ENCODE data around the gene PCDHB14. TPM values are rescaled to one million over a fixed set of nuclear protein-coding genes. Genes with fewer than 3 reads are reported as not detected.
"Not testable (repeated sequence)": the region's sequence is repeated elsewhere in the genome, so short reads cannot be mapped to it uniquely, and the experiment has no call there.

PCDHB14 gene
- total RNA-seq, 1 experiment from 2014 or later: 0.48 TPM

DNA sequence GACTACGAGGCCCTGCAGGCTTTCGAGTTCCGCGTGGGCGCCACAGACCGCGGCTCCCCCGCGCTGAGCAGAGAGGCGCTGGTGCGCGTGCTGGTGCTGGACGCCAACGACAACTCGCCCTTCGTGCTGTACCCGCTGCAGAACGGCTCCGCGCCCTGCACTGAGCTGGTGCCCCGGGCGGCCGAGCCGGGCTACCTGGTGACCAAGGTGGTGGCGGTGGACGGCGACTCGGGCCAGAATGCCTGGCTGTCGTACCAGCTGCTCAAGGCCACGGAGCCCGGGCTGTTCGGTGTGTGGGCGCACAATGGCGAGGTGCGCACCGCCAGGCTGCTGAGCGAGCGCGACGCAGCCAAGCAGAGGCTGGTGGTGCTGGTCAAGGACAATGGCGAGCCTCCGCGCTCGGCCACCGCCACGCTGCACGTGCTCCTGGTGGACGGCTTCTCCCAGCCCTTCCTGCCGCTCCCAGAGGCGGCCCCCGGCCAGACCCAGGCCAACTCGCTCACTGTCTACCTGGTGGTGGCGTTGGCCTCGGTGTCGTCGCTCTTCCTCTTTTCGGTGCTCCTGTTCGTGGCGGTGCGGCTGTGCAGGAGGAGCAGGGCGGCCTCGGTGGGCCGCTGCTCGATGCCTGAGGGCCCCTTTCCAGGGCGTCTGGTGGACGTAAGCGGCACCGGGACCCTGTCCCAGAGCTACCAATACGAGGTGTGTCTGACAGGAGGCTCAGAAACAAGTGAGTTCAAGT, 38.9 kb upstream of the PCDHB14 start:
- DNase-seq; H3K9me2 ChIP-seq (replicated peaks; ENCODE audit: insufficient read depth, low read length): not testable (repeated sequence)

DNA sequence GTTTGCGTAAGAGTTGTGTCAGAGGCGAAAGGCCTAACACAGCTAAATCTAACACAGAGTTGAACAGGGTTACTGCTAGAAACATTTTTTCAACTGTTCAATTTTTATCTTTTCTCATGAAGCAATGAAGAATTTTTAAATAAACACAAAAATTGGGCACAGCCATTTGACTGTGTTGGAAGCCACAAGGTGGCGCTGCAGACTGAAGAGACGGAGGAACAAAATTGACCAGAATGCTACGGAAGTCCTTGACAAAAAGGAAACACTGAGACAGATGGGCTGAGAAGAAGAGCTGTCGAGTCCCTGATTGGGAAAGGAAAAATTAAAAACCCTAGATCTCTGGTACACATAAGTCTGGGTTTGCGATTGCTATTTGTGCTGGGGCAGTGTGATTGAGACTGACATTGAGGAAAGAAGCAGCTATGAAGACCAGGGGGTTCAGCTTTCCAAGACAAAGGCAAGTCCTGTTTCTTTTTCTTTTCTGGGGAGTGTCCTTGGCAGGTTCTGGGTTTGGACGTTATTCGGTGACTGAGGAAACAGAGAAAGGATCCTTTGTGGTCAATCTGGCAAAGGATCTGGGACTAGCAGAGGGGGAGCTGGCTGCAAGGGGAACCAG, 36.1 kb upstream of the PCDHB14 start, which contains the start of gene PCDHB9:
Gene PCDHB9 (plus strand): TSS at position 265 of the 616 bp plus-strand sequence. CDS start 158 bp downstream, at position 423.
- Histone ChIP-seq H2AFZ (ENCODE audit: low read length) (peak within 1 kb of the TSS; percentile 62; the same call in 1 of the 2 replicates), H3K79me2 (ENCODE audit: low read length) (no peaks in the 10 kb centered on the region), H3K9me2 (replicated peaks; ENCODE audit: insufficient read depth, low read length) (no peaks in the 10 kb centered on the region), H3K4me2 (ENCODE audit: low read depth, low read length, poor library complexity, severe bottlenecking) (no peak within 1 kb of the TSS), H3K36me3 (ENCODE audit: insufficient read depth, low read length) (no peaks in the 10 kb centered on the region), H3K4me3 (ENCODE audit: low read length) (no peak within 1 kb of the TSS), H4K20me1 (ENCODE audit: insufficient read depth, low read depth, low read length) (no peaks in the 10 kb centered on the region), H3K9ac (ENCODE audit: low read length) (peak within 1 kb of the TSS; percentile 19; the same call in 1 of the 2 replicates), H3K27ac (ENCODE audit: low read length) (no peak within 1 kb of the TSS), H3K27me3 (ENCODE audit: low read length) (no peaks in the 10 kb centered on the region), H3K4me1 (ENCODE audit: low read length) (no peaks in the 10 kb centered on the region), H3K9me3 (ENCODE audit: low read length) (no peaks in the 10 kb centered on the region)
- DNase-seq: peak; percentile 76

More for the DNA sequence above, 38.9 kb upstream of the PCDHB14 start:
- not testable (repeated sequence) for H4K20me1 ChIP-seq (ENCODE audit: insufficient read depth, low read depth, low read length); H3K9me3 ChIP-seq (ENCODE audit: low read length); H2AFZ ChIP-seq (ENCODE audit: low read length); H3K9ac ChIP-seq (ENCODE audit: low read length); H3K4me3 ChIP-seq (ENCODE audit: low read length); H3K27me3 ChIP-seq (ENCODE audit: low read length); H3K4me2 ChIP-seq (ENCODE audit: low read depth, low read length, poor library complexity, severe bottlenecking); H3K4me1 ChIP-seq (ENCODE audit: low read length); H3K36me3 ChIP-seq (ENCODE audit: insufficient read depth, low read length); H3K79me2 ChIP-seq (ENCODE audit: low read length); H3K27ac ChIP-seq (ENCODE audit: low read length)

DNA sequence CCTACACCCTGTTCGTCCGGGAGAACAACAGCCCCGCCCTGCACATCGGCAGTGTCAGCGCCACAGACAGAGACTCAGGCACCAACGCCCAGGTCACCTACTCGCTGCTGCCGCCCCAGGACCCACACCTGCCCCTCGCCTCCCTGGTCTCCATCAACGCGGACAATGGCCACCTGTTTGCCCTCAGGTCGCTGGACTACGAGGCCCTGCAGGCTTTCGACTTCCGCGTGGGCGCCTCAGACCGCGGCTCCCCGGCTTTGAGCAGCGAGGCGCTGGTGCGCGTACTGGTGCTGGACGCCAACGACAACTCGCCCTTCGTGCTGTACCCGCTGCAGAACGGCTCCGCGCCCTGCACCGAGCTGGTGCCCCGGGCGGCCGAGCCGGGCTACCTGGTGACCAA, 34.5 kb upstream of the PCDHB14 start:
- not testable (repeated sequence) for H3K27ac ChIP-seq (ENCODE audit: low read length); H3K79me2 ChIP-seq (ENCODE audit: low read length); H3K4me2 ChIP-seq (ENCODE audit: low read depth, low read length, poor library complexity, severe bottlenecking); H3K4me3 ChIP-seq (ENCODE audit: low read length); H3K9ac ChIP-seq (ENCODE audit: low read length); H3K27me3 ChIP-seq (ENCODE audit: low read length); H3K4me1 ChIP-seq (ENCODE audit: low read length); H2AFZ ChIP-seq (ENCODE audit: low read length); H4K20me1 ChIP-seq (ENCODE audit: insufficient read depth, low read depth, low read length); H3K36me3 ChIP-seq (ENCODE audit: insufficient read depth, low read length); DNase-seq; H3K9me3 ChIP-seq (ENCODE audit: low read length); H3K9me2 ChIP-seq (replicated peaks; ENCODE audit: insufficient read depth, low read length)

DNA sequence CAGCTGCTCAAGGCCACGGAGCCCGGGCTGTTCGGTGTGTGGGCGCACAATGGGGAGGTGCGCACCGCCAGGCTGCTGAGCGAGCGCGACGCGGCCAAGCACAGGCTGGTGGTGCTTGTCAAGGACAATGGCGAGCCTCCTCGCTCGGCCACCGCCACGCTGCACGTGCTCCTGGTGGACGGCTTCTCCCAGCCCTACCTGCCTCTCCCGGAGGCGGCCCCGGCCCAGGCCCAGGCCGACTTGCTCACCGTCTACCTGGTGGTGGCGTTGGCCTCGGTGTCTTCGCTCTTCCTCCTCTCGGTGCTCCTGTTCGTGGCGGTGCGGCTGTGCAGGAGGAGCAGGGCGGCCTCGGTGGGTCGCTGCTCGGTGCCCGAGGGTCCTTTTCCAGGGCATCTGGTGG, 34.0 kb upstream of the PCDHB14 start:
- not testable (repeated sequence) for H3K9me2 ChIP-seq (replicated peaks; ENCODE audit: insufficient read depth, low read length); H2AFZ ChIP-seq (ENCODE audit: low read length); H3K4me1 ChIP-seq (ENCODE audit: low read length); H3K4me2 ChIP-seq (ENCODE audit: low read depth, low read length, poor library complexity, severe bottlenecking); H3K9me3 ChIP-seq (ENCODE audit: low read length); H3K27me3 ChIP-seq (ENCODE audit: low read length); H3K36me3 ChIP-seq (ENCODE audit: insufficient read depth, low read length); H4K20me1 ChIP-seq (ENCODE audit: insufficient read depth, low read depth, low read length); H3K79me2 ChIP-seq (ENCODE audit: low read length); H3K27ac ChIP-seq (ENCODE audit: low read length); H3K4me3 ChIP-seq (ENCODE audit: low read length); DNase-seq; H3K9ac ChIP-seq (ENCODE audit: low read length)

DNA sequence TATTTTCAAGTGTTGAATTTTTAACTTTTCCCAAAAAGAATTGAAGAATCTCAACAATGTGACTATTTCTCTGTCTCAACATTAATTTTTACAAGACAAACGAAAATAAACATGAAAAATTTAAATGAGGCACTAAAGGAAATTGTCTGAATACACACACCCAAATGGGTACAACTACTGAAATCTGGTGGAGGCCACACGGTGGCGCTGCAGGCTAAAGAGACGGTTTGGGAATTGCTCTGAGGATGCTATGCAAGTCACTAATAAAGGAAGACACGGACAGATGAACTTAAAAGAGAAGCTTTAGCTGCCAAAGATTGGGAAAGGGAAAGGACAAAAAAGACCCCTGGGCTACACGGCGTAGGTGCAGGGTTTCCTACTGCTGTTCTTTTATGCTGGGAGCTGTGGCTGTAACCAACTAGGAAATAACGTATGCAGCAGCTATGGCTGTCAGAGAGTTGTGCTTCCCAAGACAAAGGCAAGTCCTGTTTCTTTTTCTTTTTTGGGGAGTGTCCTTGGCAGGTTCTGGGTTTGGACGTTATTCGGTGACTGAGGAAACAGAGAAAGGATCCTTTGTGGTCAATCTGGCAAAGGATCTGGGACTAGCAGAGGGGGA, 30.9 kb upstream of the PCDHB14 start, which contains the start of gene PCDHB10:
Gene PCDHB10 (plus strand): TSS at position 244 of the 616 bp plus-strand sequence. CDS start 200 bp downstream, at position 444.
- Histone ChIP-seq H3K36me3 (ENCODE audit: insufficient read depth, low read length) (no peaks in the 10 kb centered on the region), H3K27ac (ENCODE audit: low read length) (no peak within 1 kb of the TSS), H3K9me3 (ENCODE audit: low read length) (peaks cover 9% of the 10 kb centered on the region; the same call in 1 of the 2 replicates), H2AFZ (ENCODE audit: low read length) (no peak within 1 kb of the TSS), H3K4me2 (ENCODE audit: low read depth, low read length, poor library complexity, severe bottlenecking) (no peak within 1 kb of the TSS), H3K9ac (ENCODE audit: low read length) (no peak within 1 kb of the TSS), H3K79me2 (ENCODE audit: low read length) (no peaks in the 10 kb centered on the region), H3K4me1 (ENCODE audit: low read length) (no peaks in the 10 kb centered on the region), H3K4me3 (ENCODE audit: low read length) (no peak within 1 kb of the TSS), H3K9me2 (replicated peaks; ENCODE audit: insufficient read depth, low read length) (no peaks in the 10 kb centered on the region), H3K27me3 (ENCODE audit: low read length) (no peaks in the 10 kb centered on the region), H4K20me1 (ENCODE audit: insufficient read depth, low read depth, low read length) (no peaks in the 10 kb centered on the region)
- DNase-seq: peak; percentile 83

DNA sequence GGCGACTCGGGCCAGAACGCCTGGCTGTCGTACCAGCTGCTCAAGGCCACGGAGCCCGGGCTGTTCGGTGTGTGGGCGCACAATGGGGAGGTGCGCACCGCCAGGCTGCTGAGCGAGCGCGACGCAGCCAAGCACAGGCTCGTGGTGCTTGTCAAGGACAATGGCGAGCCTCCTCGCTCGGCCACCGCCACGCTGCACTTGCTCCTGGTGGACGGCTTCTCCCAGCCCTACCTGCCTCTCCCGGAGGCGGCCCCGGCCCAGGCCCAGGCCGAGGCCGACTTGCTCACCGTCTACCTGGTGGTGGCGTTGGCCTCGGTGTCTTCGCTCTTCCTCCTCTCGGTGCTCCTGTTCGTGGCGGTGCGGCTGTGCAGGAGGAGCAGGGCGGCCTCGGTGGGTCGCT, 28.8 kb upstream of the PCDHB14 start:
- H2AFZ ChIP-seq (ENCODE audit: low read length); H3K9ac ChIP-seq (ENCODE audit: low read length); H3K79me2 ChIP-seq (ENCODE audit: low read length); DNase-seq; H3K4me3 ChIP-seq (ENCODE audit: low read length); H3K9me2 ChIP-seq (replicated peaks; ENCODE audit: insufficient read depth, low read length); H3K27me3 ChIP-seq (ENCODE audit: low read length); H3K36me3 ChIP-seq (ENCODE audit: insufficient read depth, low read length); H3K4me2 ChIP-seq (ENCODE audit: low read depth, low read length, poor library complexity, severe bottlenecking); H4K20me1 ChIP-seq (ENCODE audit: insufficient read depth, low read depth, low read length); H3K27ac ChIP-seq (ENCODE audit: low read length); H3K9me3 ChIP-seq (ENCODE audit: low read length); H3K4me1 ChIP-seq (ENCODE audit: low read length): not testable (repeated sequence)

DNA sequence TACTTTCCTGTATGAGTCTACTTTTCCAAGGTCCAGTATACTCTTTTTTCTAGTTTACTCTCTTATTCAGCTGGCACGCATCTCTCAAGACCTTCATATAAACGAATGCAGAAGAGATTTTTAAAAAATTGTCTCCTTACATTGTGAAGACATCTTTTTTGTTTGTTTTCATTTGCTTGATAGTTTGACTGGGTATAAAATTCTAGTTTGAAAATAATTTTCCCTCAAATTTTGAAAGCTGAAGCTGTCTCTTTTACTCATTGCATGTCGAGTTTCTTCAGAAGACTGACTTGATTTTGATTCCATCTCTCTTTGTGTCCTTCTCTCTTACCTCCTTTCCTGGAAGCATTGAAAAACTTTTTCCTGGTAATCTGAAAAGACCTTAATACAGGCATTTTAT, 26.8 kb upstream of the PCDHB14 start:
- Histone ChIP-seq H2AFZ (ENCODE audit: low read length) (no peak overlapping the region), H3K9me3 (ENCODE audit: low read length) (peaks cover 9% of the 10 kb centered on the region; the same call in 1 of the 2 replicates), H3K79me2 (ENCODE audit: low read length) (no peaks in the 10 kb centered on the region), H3K9ac (ENCODE audit: low read length) (no peak overlapping the region), H3K9me2 (replicated peaks; ENCODE audit: insufficient read depth, low read length) (no peaks in the 10 kb centered on the region), H3K36me3 (ENCODE audit: insufficient read depth, low read length) (no peaks in the 10 kb centered on the region), H3K4me2 (ENCODE audit: low read depth, low read length, poor library complexity, severe bottlenecking) (no peak overlapping the region), H3K4me1 (ENCODE audit: low read length) (no peaks in the 10 kb centered on the region), H4K20me1 (ENCODE audit: insufficient read depth, low read depth, low read length) (no peaks in the 10 kb centered on the region), H3K27ac (ENCODE audit: low read length) (no peak overlapping the region), H3K4me3 (ENCODE audit: low read length) (no peak overlapping the region), H3K27me3 (ENCODE audit: low read length) (no peaks in the 10 kb centered on the region)
- DNase-seq: no peak

All from Karpas-422 (cell line).